Measurements from ENCODE around the gene TAF4B. TPM values are rescaled to one million over a fixed set of nuclear protein-coding genes. Genes with fewer than 3 reads are reported as not detected.

TAF4B gene
- total RNA-seq, 1 donor from 2014 or later: 3.2 TPM

DNA sequence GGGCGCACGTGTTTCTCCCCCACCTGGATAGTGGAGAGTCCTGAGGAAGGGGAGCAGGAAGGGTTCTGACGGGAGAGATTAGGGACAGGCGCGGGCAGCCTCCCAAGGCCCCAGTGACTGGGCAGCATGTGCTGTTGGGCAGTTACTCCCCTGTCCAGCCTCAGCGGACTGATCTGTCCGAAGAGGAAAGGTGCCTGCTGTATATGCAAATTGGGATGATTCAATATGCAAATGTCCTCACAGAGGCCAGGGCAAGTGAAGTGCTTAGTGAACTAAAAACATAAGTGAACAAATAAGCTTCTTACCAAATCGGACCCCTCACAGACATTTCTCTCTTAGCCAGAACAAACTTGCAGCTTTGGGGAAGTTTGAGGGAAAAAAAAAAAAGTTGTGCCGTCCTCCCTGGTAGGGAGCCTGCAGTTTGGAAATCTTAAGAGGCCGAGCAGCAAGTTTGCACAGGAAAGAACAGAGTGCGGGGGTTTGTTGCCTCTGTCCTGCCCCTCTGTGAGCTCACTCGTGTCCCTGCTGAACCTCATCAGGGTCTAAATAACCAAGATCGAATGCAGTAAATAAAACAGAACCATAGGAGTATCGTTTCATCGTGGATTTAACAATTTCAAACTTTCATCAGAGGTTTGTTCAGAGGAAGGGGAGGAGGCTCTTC, 180.7 kb downstream of the TAF4B start:
- no peak overlapping the region for H3K4me2 ChIP-seq (ENCODE audit: low read length)
- Mint-ChIP-seq H3K4me3 (ENCODE audit: unreplicated experiment) (no peak overlapping the region), H3K9me3 (ENCODE audit: unreplicated experiment) (peaks cover 2% of the 10 kb centered on the region), H3K4me1 (ENCODE audit: low read depth, unreplicated experiment) (no peaks in the 10 kb centered on the region), H3K27ac (ENCODE audit: unreplicated experiment) (no peak overlapping the region), H3K27me3 (ENCODE audit: low read depth, unreplicated experiment) (peaks cover 15% of the 10 kb centered on the region), H3K36me3 (ENCODE audit: low read depth, unreplicated experiment) (no peaks in the 10 kb centered on the region)
- no peak overlapping the region for H3K27ac ChIP-seq (ENCODE audit: low read depth, low read length)
- DNase-seq (ENCODE audit: low read depth): peak; percentile 4
- H3K27me3 ChIP-seq (ENCODE audit: insufficient read depth, low read length): no peaks in the 10 kb centered on the region
- H3K4me1 ChIP-seq (ENCODE audit: insufficient read depth, low read length): no peaks in the 10 kb centered on the region
- no peak overlapping the region for H3K9ac ChIP-seq (ENCODE audit: low read length)
- TF ChIP-seq, protein P1, sequence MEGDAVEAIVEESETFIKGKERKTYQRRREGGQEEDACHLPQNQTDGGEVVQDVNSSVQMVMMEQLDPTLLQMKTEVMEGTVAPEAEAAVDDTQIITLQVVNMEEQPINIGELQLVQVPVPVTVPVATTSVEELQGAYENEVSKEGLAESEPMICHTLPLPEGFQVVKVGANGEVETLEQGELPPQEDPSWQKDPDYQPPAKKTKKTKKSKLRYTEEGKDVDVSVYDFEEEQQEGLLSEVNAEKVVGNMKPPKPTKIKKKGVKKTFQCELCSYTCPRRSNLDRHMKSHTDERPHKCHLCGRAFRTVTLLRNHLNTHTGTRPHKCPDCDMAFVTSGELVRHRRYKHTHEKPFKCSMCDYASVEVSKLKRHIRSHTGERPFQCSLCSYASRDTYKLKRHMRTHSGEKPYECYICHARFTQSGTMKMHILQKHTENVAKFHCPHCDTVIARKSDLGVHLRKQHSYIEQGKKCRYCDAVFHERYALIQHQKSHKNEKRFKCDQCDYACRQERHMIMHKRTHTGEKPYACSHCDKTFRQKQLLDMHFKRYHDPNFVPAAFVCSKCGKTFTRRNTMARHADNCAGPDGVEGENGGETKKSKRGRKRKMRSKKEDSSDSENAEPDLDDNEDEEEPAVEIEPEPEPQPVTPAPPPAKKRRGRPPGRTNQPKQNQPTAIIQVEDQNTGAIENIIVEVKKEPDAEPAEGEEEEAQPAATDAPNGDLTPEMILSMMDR (IDR thresholded peaks at IDR 0.05; ENCODE audit: insufficient read depth, low read depth, low read length): no peak
- no peak for TF ChIP-seq EZH2 (IDR thresholded peaks at IDR 0.05; ENCODE audit: insufficient read depth, low read length)
- H3K36me3 ChIP-seq (ENCODE audit: insufficient read depth, low read length): no peaks in the 10 kb centered on the region
- H3K4me3 ChIP-seq (ENCODE audit: insufficient read depth, low read depth, low read length): no peak overlapping the region
- H3K79me2 ChIP-seq (ENCODE audit: insufficient read depth, low read length): no peaks in the 10 kb centered on the region
- no peak for FAIRE-seq
- H4K20me1 ChIP-seq (ENCODE audit: insufficient read depth, low read length): no peaks in the 10 kb centered on the region
- H3K9me3 ChIP-seq (ENCODE audit: insufficient read depth, low read depth, low read length): no peaks in the 10 kb centered on the region
- H2AFZ ChIP-seq (ENCODE audit: low read depth, low read length): no peak overlapping the region

DNA sequence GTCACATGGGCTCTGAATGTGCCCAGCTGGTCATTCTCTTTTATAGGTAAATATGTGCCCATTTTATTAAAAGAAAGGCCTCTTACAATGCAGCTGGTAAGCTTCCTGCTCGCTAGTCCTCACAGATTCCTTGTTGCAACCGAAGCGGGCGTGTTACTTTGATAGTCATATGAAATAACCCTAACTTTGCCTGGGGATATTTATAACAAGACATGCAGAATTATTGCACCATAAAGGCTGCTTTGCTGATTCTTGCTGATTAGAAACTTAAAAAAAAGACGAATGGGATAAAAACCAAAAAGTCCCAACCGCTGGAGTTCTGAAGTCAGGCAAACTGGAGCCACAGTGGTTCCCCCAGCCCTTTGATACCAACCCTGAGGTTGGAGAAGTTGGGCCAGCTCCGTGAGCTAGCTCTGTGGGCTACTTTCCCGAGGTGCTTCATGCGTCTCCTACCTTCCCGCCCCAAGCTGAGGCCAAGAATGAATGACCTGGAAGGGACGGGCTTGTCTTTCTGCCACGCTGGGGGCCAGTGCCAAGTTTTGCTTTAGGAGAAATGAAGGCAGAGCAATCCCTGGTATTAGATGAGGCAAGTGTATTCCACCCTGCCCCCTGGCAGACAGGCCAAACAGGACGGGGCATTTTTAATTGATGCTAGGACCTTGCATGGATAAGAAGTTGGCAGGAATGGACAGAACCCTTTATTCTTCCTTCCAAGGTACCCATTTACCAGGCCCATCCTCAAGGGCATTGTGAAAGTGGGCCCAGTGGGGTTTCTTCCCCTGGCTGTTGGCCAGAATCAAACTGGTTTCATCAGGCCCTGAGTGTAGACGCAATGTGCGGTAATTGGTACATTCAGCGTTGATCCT, 181.7 kb downstream of the TAF4B start:
- Histone ChIP-seq H4K20me1 (ENCODE audit: insufficient read depth, low read length) (no peaks in the 10 kb centered on the region), H3K27me3 (ENCODE audit: insufficient read depth, low read length) (no peaks in the 10 kb centered on the region), H3K4me1 (ENCODE audit: insufficient read depth, low read length) (no peaks in the 10 kb centered on the region), H3K79me2 (ENCODE audit: insufficient read depth, low read length) (no peaks in the 10 kb centered on the region), H3K36me3 (ENCODE audit: insufficient read depth, low read length) (no peaks in the 10 kb centered on the region), H3K4me3 (ENCODE audit: insufficient read depth, low read depth, low read length) (no peak overlapping the region), H3K9ac (ENCODE audit: low read length) (no peak overlapping the region), H3K4me2 (ENCODE audit: low read length) (no peak overlapping the region), H3K27ac (ENCODE audit: low read depth, low read length) (no peak overlapping the region), H3K9me3 (ENCODE audit: insufficient read depth, low read depth, low read length) (no peaks in the 10 kb centered on the region), H2AFZ (ENCODE audit: low read depth, low read length) (no peak overlapping the region)
- H3K4me1 Mint-ChIP-seq (ENCODE audit: low read depth, unreplicated experiment): no peaks in the 10 kb centered on the region
- peaks cover 2% of the 10 kb centered on the region for H3K9me3 Mint-ChIP-seq (ENCODE audit: unreplicated experiment)
- no peaks in the 10 kb centered on the region for H3K36me3 Mint-ChIP-seq (ENCODE audit: low read depth, unreplicated experiment)
- no peak for FAIRE-seq
- no peak for DNase-seq (ENCODE audit: low read depth)
- TF ChIP-seq, protein P1 (IDR thresholded peaks at IDR 0.05; ENCODE audit: insufficient read depth, low read depth, low read length): no peak
- no peak for TF ChIP-seq EZH2 (IDR thresholded peaks at IDR 0.05; ENCODE audit: insufficient read depth, low read length)
- no peak overlapping the region for H3K4me3 Mint-ChIP-seq (ENCODE audit: unreplicated experiment)
- H3K27ac Mint-ChIP-seq (ENCODE audit: unreplicated experiment): no peak overlapping the region
- H3K27me3 Mint-ChIP-seq (ENCODE audit: low read depth, unreplicated experiment): peaks cover 15% of the 10 kb centered on the region
